ENCODE results near the gene ARL4D.
"Not testable (repeated sequence)": the region's sequence is repeated elsewhere in the genome, so short reads cannot be mapped to it uniquely, and the experiment has no call there.

Gene ARL4D

DNA sequence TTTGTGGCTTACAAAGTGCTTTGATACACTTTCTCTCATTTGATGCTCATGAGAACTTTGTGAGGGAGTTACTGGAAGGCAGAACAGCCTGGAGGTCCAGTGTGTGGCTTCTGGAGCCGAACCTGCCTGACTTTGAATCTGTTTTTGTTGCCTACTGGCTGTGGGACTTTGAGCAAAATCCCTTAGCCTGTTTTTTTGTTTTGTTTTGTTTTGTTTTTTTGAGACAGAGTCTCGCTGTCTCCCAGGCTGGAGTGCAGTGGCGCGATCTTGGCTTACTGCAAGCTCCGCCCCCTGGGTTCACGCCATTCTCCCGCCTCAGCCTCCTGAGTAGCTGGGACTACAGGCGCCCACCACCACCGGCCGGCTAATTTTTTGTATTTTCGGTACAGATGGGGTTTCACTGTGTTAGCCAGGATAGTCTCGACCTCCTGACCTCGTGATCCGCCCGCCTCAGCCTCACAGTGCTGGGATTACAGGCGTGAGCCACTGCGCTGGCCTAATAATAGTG is 20.6 kb downstream of the ARL4D start:
- not testable (repeated sequence) for H3K4me3 ChIP-seq (ENCODE audit: low read depth, low read length)

GRCh38 chr17:43423777-43424455 is 25.1 kb downstream of the ARL4D start:
- no peak overlapping the region for H3K4me3 ChIP-seq (ENCODE audit: low read depth, low read length)

DNA sequence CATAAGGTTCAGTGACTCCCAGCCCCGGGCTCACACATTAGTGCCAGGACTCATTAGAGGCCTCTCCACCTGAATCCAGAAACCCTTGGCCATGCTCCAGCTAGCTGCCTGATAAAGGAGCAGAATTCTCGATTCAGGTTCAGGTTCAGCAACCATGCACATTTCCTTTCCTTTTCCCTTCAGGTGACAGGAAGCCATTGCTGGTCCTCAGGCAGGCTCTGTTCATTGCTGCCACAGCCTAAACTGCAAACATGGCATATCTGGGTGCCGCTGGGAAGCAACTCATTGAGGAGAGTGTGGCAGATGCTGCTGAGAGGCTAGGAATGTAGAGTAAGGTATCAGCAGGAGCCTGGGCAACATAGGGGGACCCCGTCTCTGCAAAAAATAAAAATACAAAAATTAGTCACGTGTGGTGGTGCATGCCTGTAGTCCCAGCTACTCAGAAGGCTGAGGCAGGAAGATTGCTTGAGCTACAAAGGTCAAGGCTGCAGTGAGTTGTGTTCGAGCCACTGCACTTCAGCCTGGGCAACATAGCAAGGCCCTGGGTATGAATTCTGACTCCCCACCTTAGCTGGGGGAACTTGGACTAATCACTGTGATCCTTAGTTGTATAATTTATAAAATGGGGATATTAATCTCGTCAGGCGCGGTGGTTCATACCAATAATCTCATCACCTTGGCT is 28.7 kb downstream of the ARL4D start:
- no peak overlapping the region for H3K4me3 ChIP-seq (ENCODE audit: low read depth, low read length)

- H3K4me3 ChIP-seq (ENCODE audit: low read depth, low read length) = no peak overlapping the region
Observed at GRCh38 chr17:43428524-43428923, 29.7 kb downstream of the ARL4D start.

GRCh38 chr17:43430936-43431713 is 32.3 kb downstream of the ARL4D start:
- H3K4me3 ChIP-seq (ENCODE audit: low read depth, low read length) = no peak overlapping the region

- H3K4me3 ChIP-seq (ENCODE audit: low read depth, low read length) = no peak overlapping the region
Observed at GRCh38 chr17:43431714-43432523, 33.1 kb downstream of the ARL4D start.

DNA sequence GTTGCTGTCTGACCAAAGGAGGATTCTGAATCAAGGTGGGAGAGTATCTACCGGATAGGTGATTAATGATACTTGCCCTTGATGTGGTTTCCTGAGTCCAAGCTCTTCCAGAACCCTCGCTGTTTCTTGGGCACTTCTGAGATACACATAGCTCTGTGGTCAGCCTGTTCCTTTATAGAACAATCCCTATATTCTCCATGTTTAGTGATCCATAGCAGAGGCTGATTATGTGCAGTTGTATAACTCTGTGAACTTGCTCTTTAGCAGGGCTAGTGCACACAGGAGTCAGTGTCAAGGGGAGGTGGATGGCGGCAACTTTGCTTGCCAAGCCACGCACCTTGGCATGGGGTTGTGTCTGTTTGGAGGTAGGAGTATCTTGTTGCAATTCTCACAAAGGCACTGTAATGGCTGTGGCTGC is 36.1 kb downstream of the ARL4D start:
- no peak overlapping the region for H3K4me3 ChIP-seq (ENCODE audit: low read depth, low read length)

- H3K4me3 ChIP-seq (ENCODE audit: low read depth, low read length) = no peak overlapping the region
Observed at GRCh38 chr17:43437756-43438155, 39.0 kb downstream of the ARL4D start.

DNA sequence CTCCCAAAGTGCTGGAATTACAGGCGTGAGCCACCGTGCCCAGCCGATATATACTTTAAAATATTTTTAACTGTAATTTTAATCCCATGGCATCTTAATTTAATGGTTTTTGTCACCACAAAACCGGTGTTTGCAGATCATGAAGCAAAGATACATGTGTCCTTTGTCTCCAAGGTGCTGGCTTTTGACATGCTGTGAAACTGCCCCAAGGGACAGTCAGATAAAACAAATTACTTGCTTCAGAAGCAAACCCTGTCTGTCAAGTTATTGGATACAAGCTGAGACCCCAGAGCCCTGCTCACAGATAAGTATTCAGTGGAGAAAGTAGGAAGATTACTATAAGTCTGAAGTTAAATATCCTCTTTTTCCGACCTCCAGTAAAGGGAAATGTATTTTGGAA is 39.8 kb downstream of the ARL4D start:
- no peak overlapping the region for H3K4me3 ChIP-seq (ENCODE audit: low read depth, low read length)

GRCh38 chr17:43439041-43439440 is 40.2 kb downstream of the ARL4D start:
- H3K4me3 ChIP-seq (ENCODE audit: low read depth, low read length) = no peak overlapping the region

GRCh38 chr17:43442711-43443110 is 43.9 kb downstream of the ARL4D start:
- H3K4me3 ChIP-seq (ENCODE audit: low read depth, low read length) = no peak overlapping the region

- no peak overlapping the region for H3K4me3 ChIP-seq (ENCODE audit: low read depth, low read length)
Observed at GRCh38 chr17:43443381-43443780, 44.6 kb downstream of the ARL4D start.

GRCh38 chr17:43444223-43445008 is 45.6 kb downstream of the ARL4D start:
- no peak overlapping the region for H3K4me3 ChIP-seq (ENCODE audit: low read depth, low read length)

- no peak overlapping the region for H3K4me3 ChIP-seq (ENCODE audit: low read depth, low read length)
Observed at GRCh38 chr17:43445009-43445589, 46.3 kb downstream of the ARL4D start.

GRCh38 chr17:43446773-43447172 is 48.0 kb downstream of the ARL4D start:
- H3K4me3 ChIP-seq (ENCODE audit: low read depth, low read length) = no peak overlapping the region

DNA sequence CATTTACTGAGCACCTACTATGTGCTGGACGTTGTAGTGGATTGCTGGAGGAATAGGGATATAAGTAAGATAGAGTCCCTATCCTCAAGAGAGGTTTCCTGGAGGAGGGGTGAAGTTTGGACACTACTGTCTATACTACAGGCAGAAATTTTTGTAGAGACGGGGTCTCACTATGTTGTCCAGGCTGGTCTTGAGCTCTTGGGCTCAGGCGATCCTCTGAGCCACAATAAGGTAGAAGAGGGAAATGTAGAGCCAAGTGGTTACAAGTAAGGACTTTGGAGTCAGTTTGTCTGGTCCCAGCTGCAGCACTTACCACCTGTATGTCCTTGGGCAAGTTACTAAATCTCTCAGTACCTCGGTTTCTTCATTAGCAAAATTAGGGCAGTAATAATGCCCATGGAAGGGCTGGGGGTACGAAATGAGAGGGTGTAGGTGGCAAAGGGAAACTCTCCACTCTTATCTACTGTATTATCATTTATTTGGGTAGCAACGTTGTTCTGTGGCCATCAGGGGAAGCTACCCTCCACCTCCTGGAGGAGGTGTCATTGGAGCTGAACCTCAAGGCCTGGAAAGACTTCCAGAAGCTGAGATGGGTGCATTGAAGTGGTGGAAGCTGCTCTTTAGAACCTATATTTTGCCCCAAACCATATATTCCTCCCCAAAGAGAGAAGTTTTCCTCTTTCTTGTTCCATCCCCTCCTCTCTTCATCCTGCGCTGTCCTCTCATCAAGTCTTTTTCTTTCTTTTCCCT is 50.1 kb downstream of the ARL4D start:
- H3K4me3 ChIP-seq (ENCODE audit: low read depth, low read length) = no peak overlapping the region

- no peak overlapping the region for H3K4me3 ChIP-seq (ENCODE audit: low read depth, low read length)
Observed at GRCh38 chr17:43449470-43450248, 50.9 kb downstream of the ARL4D start.
